Astrocyte (in vitro differentiated cells and primary cell): ENCODE data around the gene TLCD1. TPM values are rescaled to one million over a fixed set of nuclear protein-coding genes. Genes with fewer than 3 reads are reported as not detected.

Source experiments
- DNase-seq: peaks from one replicate; pipeline ENCODE4 v3.0.0-alpha.2; 2010; ENCODE audit warnings: low read depth
- FAIRE-seq: peaks from 2 replicates; lab custom pipeline; 2011; peaks lifted over from hg19 to GRCh38; lab: Jason Lieb, UNC
- H2AFZ ChIP-seq: 2 replicates; pipeline ENCODE4 v1.6.0; 2012; ENCODE audit warnings: low read depth, low read length, inconsistent platforms
- H3K27ac ChIP-seq: 2 replicates; pipeline ENCODE4 v1.5.1; 2011; ENCODE audit warnings: low read depth, low read length, inconsistent platforms
- H3K27me3 ChIP-seq: 2 replicates; pipeline ENCODE4 v1.6.0; 2011; ENCODE audit warnings: low read length, inconsistent platforms; ENCODE audit not compliant: insufficient read depth
- H3K36me3 ChIP-seq: 2 replicates; pipeline ENCODE4 v1.5.1; 2011; ENCODE audit warnings: low read length, inconsistent platforms; ENCODE audit not compliant: insufficient read depth
- H3K4me1 ChIP-seq: 2 replicates; pipeline ENCODE4 v1.5.1; 2011; ENCODE audit warnings: low read length, inconsistent platforms; ENCODE audit not compliant: insufficient read depth
- H3K4me2 ChIP-seq: 2 replicates; pipeline ENCODE4 v1.6.0; 2012; ENCODE audit warnings: low read length, inconsistent platforms
- H3K4me3 ChIP-seq: 2 replicates; pipeline ENCODE4 v1.5.1; 2011; ENCODE audit warnings: low read depth, mild to moderate bottlenecking, low read length, inconsistent platforms; ENCODE audit not compliant: insufficient read depth
- H3K79me2 ChIP-seq: 2 replicates; pipeline ENCODE4 v1.6.0; 2012; ENCODE audit warnings: mild to moderate bottlenecking, low read length, inconsistent platforms; ENCODE audit not compliant: insufficient read depth
- H3K9ac ChIP-seq: 2 replicates; pipeline ENCODE4 v1.6.0; 2012; ENCODE audit warnings: mild to moderate bottlenecking, low read length, inconsistent platforms
- H3K9me3 ChIP-seq: 2 replicates; pipeline ENCODE4 v1.5.1; 2012; ENCODE audit warnings: low read depth, mild to moderate bottlenecking, low read length, inconsistent platforms; ENCODE audit not compliant: insufficient read depth
- H4K20me1 ChIP-seq: 2 replicates; pipeline ENCODE4 v1.6.0; 2012; ENCODE audit warnings: low read length, inconsistent platforms; ENCODE audit not compliant: insufficient read depth
- H3K27ac Mint-ChIP-seq: one replicate; pipeline ENCODE4 v1.8.0; 2021; ENCODE audit warnings: mild to moderate bottlenecking, mixed read lengths; ENCODE audit not compliant: unreplicated experiment
- H3K27me3 Mint-ChIP-seq: one replicate; pipeline ENCODE4 v1.8.0; 2021; ENCODE audit warnings: low read depth, mixed read lengths; ENCODE audit not compliant: unreplicated experiment
- H3K36me3 Mint-ChIP-seq: one replicate; pipeline ENCODE4 v1.8.0; 2021; ENCODE audit warnings: low read depth, mixed read lengths; ENCODE audit not compliant: unreplicated experiment
- H3K4me1 Mint-ChIP-seq: one replicate; pipeline ENCODE4 v1.8.0; 2021; ENCODE audit warnings: low read depth, mixed read lengths; ENCODE audit not compliant: unreplicated experiment
- H3K4me3 Mint-ChIP-seq: one replicate; pipeline ENCODE4 v1.8.0; 2021; ENCODE audit warnings: mild to moderate bottlenecking, moderate library complexity, mixed read lengths; ENCODE audit not compliant: unreplicated experiment
- H3K9me3 Mint-ChIP-seq: one replicate; pipeline ENCODE4 v1.8.0; 2021; ENCODE audit warnings: mild to moderate bottlenecking, mixed read lengths; ENCODE audit not compliant: unreplicated experiment
- EZH2 ChIP-seq: IDR thresholded peaks from 2 replicates; pipeline ENCODE4 v1.6.1; 2012; ENCODE audit warnings: mild to moderate bottlenecking, low read length, inconsistent platforms; ENCODE audit not compliant: insufficient read depth
- total RNA-seq: library from RNA; stranded (reverse); gene quantifications from 2 replicates; pipeline ENCODE4 v1.2.1, GENCODE V29; 2021
- TF ChIP-seq, protein P1 (sequence below): IDR thresholded peaks from 2 replicates; pipeline ENCODE4 v1.5.1; 2011; ENCODE audit warnings: low read depth, mild to moderate bottlenecking, inconsistent platforms, low read length, moderate library complexity; ENCODE audit not compliant: insufficient read depth

TLCD1 gene
- total RNA-seq, 1 donor from 2014 or later = 25.1 TPM

DNA sequence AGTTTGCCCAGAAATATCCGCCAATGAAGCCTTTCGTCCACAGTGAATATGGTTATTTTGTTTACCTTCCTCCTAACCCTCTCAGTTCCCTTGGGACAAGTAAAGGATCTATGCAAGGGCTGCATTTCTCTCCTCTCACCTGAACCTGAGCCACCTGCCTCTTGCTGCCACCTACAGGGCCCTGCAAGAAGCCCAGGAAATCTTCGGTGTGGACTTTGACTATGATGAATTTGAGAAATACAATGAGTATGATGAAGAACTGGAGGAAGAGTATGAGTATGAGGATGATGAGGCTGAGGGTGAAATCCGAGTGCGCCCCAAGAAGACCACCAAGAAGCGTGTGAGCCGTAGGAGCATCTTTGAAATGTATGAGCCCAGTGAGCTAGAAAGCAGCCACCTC is 50.1 kb downstream of the TLCD1 start:
- Mint-ChIP-seq H3K9me3 (no peaks in the 10 kb centered on the region), H3K4me1 (no peaks in the 10 kb centered on the region), H3K4me3 (no peak overlapping the region), H3K27ac (no peak overlapping the region), H3K36me3 (peaks cover 41% of the 10 kb centered on the region), H3K27me3 (no peaks in the 10 kb centered on the region)
- Histone ChIP-seq H3K9ac (no peak overlapping the region), H3K4me3 (no peak overlapping the region), H4K20me1 (peaks cover 37% of the 10 kb centered on the region), H2AFZ (no peak overlapping the region), H3K4me2 (no peak overlapping the region), H3K4me1 (no peaks in the 10 kb centered on the region), H3K36me3 (peaks cover 68% of the 10 kb centered on the region), H3K27me3 (no peaks in the 10 kb centered on the region), H3K79me2 (peaks cover 6% of the 10 kb centered on the region), H3K9me3 (no peaks in the 10 kb centered on the region), H3K27ac (no peak overlapping the region)
- no peak for TF ChIP-seq EZH2
- TF ChIP-seq, protein P1, sequence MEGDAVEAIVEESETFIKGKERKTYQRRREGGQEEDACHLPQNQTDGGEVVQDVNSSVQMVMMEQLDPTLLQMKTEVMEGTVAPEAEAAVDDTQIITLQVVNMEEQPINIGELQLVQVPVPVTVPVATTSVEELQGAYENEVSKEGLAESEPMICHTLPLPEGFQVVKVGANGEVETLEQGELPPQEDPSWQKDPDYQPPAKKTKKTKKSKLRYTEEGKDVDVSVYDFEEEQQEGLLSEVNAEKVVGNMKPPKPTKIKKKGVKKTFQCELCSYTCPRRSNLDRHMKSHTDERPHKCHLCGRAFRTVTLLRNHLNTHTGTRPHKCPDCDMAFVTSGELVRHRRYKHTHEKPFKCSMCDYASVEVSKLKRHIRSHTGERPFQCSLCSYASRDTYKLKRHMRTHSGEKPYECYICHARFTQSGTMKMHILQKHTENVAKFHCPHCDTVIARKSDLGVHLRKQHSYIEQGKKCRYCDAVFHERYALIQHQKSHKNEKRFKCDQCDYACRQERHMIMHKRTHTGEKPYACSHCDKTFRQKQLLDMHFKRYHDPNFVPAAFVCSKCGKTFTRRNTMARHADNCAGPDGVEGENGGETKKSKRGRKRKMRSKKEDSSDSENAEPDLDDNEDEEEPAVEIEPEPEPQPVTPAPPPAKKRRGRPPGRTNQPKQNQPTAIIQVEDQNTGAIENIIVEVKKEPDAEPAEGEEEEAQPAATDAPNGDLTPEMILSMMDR = peak; percentile 15
- no peak for FAIRE-seq
- no peak for DNase-seq

DNA sequence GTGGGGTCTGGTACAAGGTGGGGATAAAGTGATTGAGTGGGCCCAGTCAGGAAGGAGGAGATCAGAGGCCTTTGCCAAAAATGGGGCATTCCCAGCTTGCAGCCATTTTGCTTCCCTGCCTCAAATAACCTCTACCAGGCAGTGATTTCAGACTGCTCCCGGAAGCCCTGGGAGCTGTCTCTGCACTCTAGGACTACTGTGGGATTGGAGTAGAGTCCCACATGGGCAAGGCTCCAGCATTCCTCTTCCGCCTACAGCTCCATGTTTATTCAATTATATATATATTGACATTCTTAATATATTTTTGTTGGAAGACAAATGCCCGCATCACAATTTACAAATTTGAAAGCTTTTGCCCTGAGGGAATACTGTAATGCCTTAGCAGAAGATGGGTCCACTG is 50.5 kb downstream of the TLCD1 start:
- DNase-seq (no peak), FAIRE-seq (no peak)
- no peaks in the 10 kb centered on the region for H3K27me3 ChIP-seq
- Mint-ChIP-seq H3K27ac (no peak overlapping the region), H3K36me3 (peaks cover 40% of the 10 kb centered on the region), H3K9me3 (no peaks in the 10 kb centered on the region), H3K27me3 (no peaks in the 10 kb centered on the region), H3K4me1 (no peaks in the 10 kb centered on the region), H3K4me3 (no peak overlapping the region)
- no peak overlapping the region for H3K4me2 ChIP-seq
- H3K36me3 ChIP-seq = peaks cover 69% of the 10 kb centered on the region
- H3K4me3 ChIP-seq = no peak overlapping the region
- TF ChIP-seq, protein P1 = no peak
- no peak for TF ChIP-seq EZH2
- H3K4me1 ChIP-seq = no peaks in the 10 kb centered on the region
- H3K79me2 ChIP-seq = peaks cover 9% of the 10 kb centered on the region
- H3K9me3 ChIP-seq = no peaks in the 10 kb centered on the region
- no peak overlapping the region for H2AFZ ChIP-seq
- peaks cover 42% of the 10 kb centered on the region for H4K20me1 ChIP-seq
- no peak overlapping the region for H3K9ac ChIP-seq
- H3K27ac ChIP-seq = no peak overlapping the region

Other genes starting within 250 kb of the TLCD1 start
- gene FOXN1, start 219.9 kb downstream of the TLCD1 start, total RNA-seq = not detected in 2 replicates
- 23.1 and 27.7 TPM in 2 replicates for gene UNC119, start 173.6 kb downstream of the TLCD1 start, total RNA-seq
- 71.5 and 88.2 TPM in 2 replicates for gene PIGS, start 154.7 kb downstream of the TLCD1 start, total RNA-seq
- 10.3 and 11.7 TPM in 2 replicates for gene ALDOC, start 149.3 kb downstream of the TLCD1 start, total RNA-seq
- 7.0 and 8.7 TPM in 2 replicates for gene SPAG5, start 127.2 kb downstream of the TLCD1 start, total RNA-seq
- 10.4 and 13.5 TPM in 2 replicates for gene RSKR, start 112.0 kb downstream of the TLCD1 start, total RNA-seq
- 131 and 133 TPM in 2 replicates for gene BLTP2, start 81.1 kb downstream of the TLCD1 start, total RNA-seq
- gene SDF2, start 64.3 kb downstream of the TLCD1 start, total RNA-seq = 71.2 and 73.3 TPM in 2 replicates
- gene SUPT6H, start 64.0 kb downstream of the TLCD1 start, total RNA-seq = 90.1 and 95.9 TPM in 2 replicates
- 2.7 and 3.4 TPM in 2 replicates for gene PROCA1, start 14.3 kb downstream of the TLCD1 start, total RNA-seq
- gene RAB34, start 8.4 kb downstream of the TLCD1 start, total RNA-seq = 145 and 150 TPM in 2 replicates
- gene RPL23A, start 6.2 kb downstream of the TLCD1 start, total RNA-seq = 901 and 1,068 TPM in 2 replicates
- 4.3 TPM in 2 replicates for gene NEK8, start 2.6 kb upstream of the TLCD1 start, total RNA-seq
- gene TRAF4, start 17.8 kb upstream of the TLCD1 start, total RNA-seq = 132 and 143 TPM in 2 replicates
- 51.4 and 53.0 TPM in 2 replicates for gene FAM222B, start 116.6 kb upstream of the TLCD1 start, total RNA-seq
- gene ERAL1, start 128.8 kb upstream of the TLCD1 start, total RNA-seq = 38.2 and 38.4 TPM in 2 replicates
- 84.4 and 87.3 TPM in 2 replicates for gene FLOT2, start 171.5 kb upstream of the TLCD1 start, total RNA-seq
- 4.3 and 4.5 TPM in 2 replicates for gene DHRS13, start 176.8 kb upstream of the TLCD1 start, total RNA-seq
- 41.6 and 46.7 TPM in 2 replicates for gene PHF12, start 225.3 kb upstream of the TLCD1 start, total RNA-seq